Panc1 (cell line): ENCODE data around the gene ATP1A3. TPM values are rescaled to one million over a fixed set of nuclear protein-coding genes. Genes with fewer than 3 reads are reported as not detected.
A peak's percentile ranks its signal among the peaks of the same experiment; 100 is the strongest.

ENCODE experiments used
- ATAC-seq: fragments of 200-7000 bp; cut with Tn5 transposase; 2 replicates; pipeline ENCODE4 v1.9.1; 2020; ENCODE audit warnings: mild to moderate bottlenecking, moderate library complexity
- BruUV-seq: library from RNA; stranded (reverse); fragments of 400-500 nt; replicated peaks from 2 replicates; lab custom pipeline; 2021; lab: Mats Ljungman, UMichigan
- CTCF ChIA-PET: fragments of 300-600 bp; sonication (Branson Sonifier 250); formaldehyde crosslinking; loops from one replicate; lab custom pipeline; 2022; ENCODE audit warnings: antibody characterized with exemption; lab: Charles Lee
- POLR2A ChIA-PET: fragments of 300-600 bp; sonication (Branson Sonifier 250); formaldehyde crosslinking; loops from one replicate; lab custom pipeline; 2022; ENCODE audit warnings: antibody characterized with exemption; lab: Charles Lee
- DNase-seq: peaks from one replicate; pipeline ENCODE4 v3.0.0-alpha.2; 2010; ENCODE audit warnings: low read depth, low spot score
- H3K27ac ChIP-seq: 2 replicates; pipeline ENCODE4 v1.5.1; 2011; ENCODE audit warnings: mild to moderate bottlenecking, low read length, inconsistent platforms
- H3K27me3 ChIP-seq: fragments of 200-500 bp; sonication (Bioruptor generic); 2 replicates; pipeline ENCODE4 v1.6.0; 2014; ENCODE audit warnings: low read length, inconsistent platforms; ENCODE audit not compliant: control insufficient read depth, insufficient read depth
- H3K36me3 ChIP-seq: fragments of 200-500 bp; sonication (Bioruptor generic); 2 replicates; pipeline ENCODE4 v1.5.1; 2014; ENCODE audit warnings: inconsistent platforms, mild to moderate bottlenecking, low read length, moderate library complexity; ENCODE audit not compliant: control insufficient read depth, insufficient read depth
- H3K4me1 ChIP-seq: 2 replicates; pipeline ENCODE4 v1.5.1; 2011; ENCODE audit warnings: inconsistent platforms, mild to moderate bottlenecking, low read length, moderate library complexity; ENCODE audit not compliant: control insufficient read depth, insufficient read depth
- H3K4me3 ChIP-seq, 2 experiments: 2 replicates each; pipeline ENCODE4 v1.5.1; 2011 to 2012; ENCODE audit warnings: low read depth in 2 of 2, low read length in 2 of 2, mild to moderate bottlenecking in 2 of 2, inconsistent platforms in 1 of 2, moderate library complexity in 1 of 2
- H3K9me3 ChIP-seq: fragments of 200-500 bp; sonication (Bioruptor generic); 2 replicates; pipeline ENCODE4 v1.5.1; 2014; ENCODE audit warnings: low read depth, mild to moderate bottlenecking, inconsistent platforms, low read length, moderate library complexity; ENCODE audit not compliant: control insufficient read depth, insufficient read depth
- POLR2AphosphoS5 ChIP-seq: IDR thresholded peaks from 2 replicates; pipeline ENCODE4 v1.6.1; 2012; ENCODE audit warnings: mild to moderate bottlenecking, low read depth, low read length, moderate library complexity
- SIN3A ChIP-seq: IDR thresholded peaks from 2 replicates; pipeline ENCODE4 v1.6.1; 2012; ENCODE audit warnings: low read depth, mild to moderate bottlenecking, low read length, moderate library complexity, borderline replicate concordance; ENCODE audit not compliant: insufficient read depth
- TCF7L2 ChIP-seq: IDR thresholded peaks from 2 replicates; pipeline ENCODE4 v1.6.1; 2011; ENCODE audit warnings: mild to moderate bottlenecking, low read depth, low read length, inconsistent platforms
- in situ Hi-C: cut with HindIII; loops from 2 replicates; pipeline ENCODE4 v1.10.0; 2016; ENCODE audit warnings: low sequenced_read_pairs, low pct_unique_long_range_greater_than_20kb
- intact Hi-C: fragments of 100-400 bp; cut with micrococcal nuclease; formaldehyde crosslinking; loops from one replicate; pipeline ENCODE4 v1.10.0; 2022; ENCODE audit not compliant: unreplicated experiment
- total RNA-seq: library from RNA; stranded (reverse); gene quantifications from one replicate; pipeline ENCODE4 v1.2.1, GENCODE V29; 2021; ENCODE audit not compliant: unreplicated experiment
- TF ChIP-seq, protein P1 (sequence below), 2 experiments: IDR thresholded peaks; 2 replicates each; pipeline ENCODE4 v1.6.1; 2011 to 2012; ENCODE audit warnings: low read depth in 2 of 2, control low read depth in 1 of 2, low read length in 1 of 2, mild to moderate bottlenecking in 1 of 2, moderate library complexity in 1 of 2; ENCODE audit not compliant: insufficient read depth in 1 of 2
- TF ChIP-seq, protein P2 (sequence below): fragments of 450-650 bp; IDR thresholded peaks from 2 replicates; pipeline ENCODE4 v1.5.1; 2017; ENCODE audit warnings: mild to moderate bottlenecking

ATP1A3 gene
- total RNA-seq, 1 experiment from 2014 or later, result 4.9 TPM

DNA sequence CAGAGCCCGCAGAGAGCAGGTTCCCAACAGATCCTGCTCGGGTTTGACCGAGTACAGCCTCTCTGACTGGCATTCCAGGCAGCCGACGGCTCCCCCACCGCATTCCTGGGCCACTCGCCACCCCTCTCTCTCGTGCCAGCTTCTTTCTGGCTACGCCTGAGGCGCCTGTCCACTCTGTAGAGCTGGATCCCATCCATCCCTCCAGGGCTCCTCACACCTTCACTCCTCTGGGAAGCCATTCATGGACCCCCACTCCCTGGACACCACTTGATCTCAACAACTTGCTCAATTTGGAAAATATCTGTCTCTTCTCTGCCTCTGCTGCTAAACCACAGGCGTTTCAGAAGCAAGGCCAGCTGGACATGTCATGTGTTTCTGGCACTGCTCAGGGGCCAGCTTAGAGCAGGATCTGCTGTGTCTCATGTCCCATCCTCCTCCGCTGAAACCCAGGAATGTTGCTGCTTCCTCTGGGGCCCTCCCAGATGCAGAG lies 30.6 kb upstream of the ATP1A3 start:
- DNase-seq (no peak), ATAC-seq (no peak)
- Histone ChIP-seq H3K27me3 (no peaks in the 10 kb centered on the region), H3K4me3 (no peak overlapping the region), H3K36me3 (no peaks in the 10 kb centered on the region), H3K27ac (no peak overlapping the region), H3K4me1 (no peaks in the 10 kb centered on the region), H3K9me3 (no peaks in the 10 kb centered on the region)
- TF ChIP-seq TCF7L2 (no peak), POLR2AphosphoS5 (no peak), SIN3A (no peak)
- TF ChIP-seq, protein P1, sequence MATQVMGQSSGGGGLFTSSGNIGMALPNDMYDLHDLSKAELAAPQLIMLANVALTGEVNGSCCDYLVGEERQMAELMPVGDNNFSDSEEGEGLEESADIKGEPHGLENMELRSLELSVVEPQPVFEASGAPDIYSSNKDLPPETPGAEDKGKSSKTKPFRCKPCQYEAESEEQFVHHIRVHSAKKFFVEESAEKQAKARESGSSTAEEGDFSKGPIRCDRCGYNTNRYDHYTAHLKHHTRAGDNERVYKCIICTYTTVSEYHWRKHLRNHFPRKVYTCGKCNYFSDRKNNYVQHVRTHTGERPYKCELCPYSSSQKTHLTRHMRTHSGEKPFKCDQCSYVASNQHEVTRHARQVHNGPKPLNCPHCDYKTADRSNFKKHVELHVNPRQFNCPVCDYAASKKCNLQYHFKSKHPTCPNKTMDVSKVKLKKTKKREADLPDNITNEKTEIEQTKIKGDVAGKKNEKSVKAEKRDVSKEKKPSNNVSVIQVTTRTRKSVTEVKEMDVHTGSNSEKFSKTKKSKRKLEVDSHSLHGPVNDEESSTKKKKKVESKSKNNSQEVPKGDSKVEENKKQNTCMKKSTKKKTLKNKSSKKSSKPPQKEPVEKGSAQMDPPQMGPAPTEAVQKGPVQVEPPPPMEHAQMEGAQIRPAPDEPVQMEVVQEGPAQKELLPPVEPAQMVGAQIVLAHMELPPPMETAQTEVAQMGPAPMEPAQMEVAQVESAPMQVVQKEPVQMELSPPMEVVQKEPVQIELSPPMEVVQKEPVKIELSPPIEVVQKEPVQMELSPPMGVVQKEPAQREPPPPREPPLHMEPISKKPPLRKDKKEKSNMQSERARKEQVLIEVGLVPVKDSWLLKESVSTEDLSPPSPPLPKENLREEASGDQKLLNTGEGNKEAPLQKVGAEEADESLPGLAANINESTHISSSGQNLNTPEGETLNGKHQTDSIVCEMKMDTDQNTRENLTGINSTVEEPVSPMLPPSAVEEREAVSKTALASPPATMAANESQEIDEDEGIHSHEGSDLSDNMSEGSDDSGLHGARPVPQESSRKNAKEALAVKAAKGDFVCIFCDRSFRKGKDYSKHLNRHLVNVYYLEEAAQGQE (IDR thresholded peaks at IDR 0.05; ENCODE audit: insufficient read depth in 1 of 2, low read depth in 2 of 2, low read length in 1 of 2), result no peak
- TF ChIP-seq, protein P2, sequence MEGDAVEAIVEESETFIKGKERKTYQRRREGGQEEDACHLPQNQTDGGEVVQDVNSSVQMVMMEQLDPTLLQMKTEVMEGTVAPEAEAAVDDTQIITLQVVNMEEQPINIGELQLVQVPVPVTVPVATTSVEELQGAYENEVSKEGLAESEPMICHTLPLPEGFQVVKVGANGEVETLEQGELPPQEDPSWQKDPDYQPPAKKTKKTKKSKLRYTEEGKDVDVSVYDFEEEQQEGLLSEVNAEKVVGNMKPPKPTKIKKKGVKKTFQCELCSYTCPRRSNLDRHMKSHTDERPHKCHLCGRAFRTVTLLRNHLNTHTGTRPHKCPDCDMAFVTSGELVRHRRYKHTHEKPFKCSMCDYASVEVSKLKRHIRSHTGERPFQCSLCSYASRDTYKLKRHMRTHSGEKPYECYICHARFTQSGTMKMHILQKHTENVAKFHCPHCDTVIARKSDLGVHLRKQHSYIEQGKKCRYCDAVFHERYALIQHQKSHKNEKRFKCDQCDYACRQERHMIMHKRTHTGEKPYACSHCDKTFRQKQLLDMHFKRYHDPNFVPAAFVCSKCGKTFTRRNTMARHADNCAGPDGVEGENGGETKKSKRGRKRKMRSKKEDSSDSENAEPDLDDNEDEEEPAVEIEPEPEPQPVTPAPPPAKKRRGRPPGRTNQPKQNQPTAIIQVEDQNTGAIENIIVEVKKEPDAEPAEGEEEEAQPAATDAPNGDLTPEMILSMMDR, result no peak
- in situ Hi-C loops (no loop called here), intact Hi-C loops (no loop called here)
- CTCF ChIA-PET, result no interaction called here
- BruUV-seq, result no TSS peak
- POLR2A ChIA-PET, result no interaction called here

- ATAC-seq (no peak), DNase-seq (no peak)
- Histone ChIP-seq H3K36me3 (no peaks in the 10 kb centered on the region), H3K27me3 (no peaks in the 10 kb centered on the region), H3K9me3 (no peaks in the 10 kb centered on the region), H3K27ac (no peak overlapping the region), H3K4me3 (no peak overlapping the region), H3K4me1 (no peaks in the 10 kb centered on the region)
- no TSS peak for BruUV-seq
- CTCF ChIA-PET, result no interaction called here
- intact Hi-C loops (no loop called here), in situ Hi-C loops (no loop called here)
- TF ChIP-seq, protein P1 (IDR thresholded peaks at IDR 0.05; ENCODE audit: insufficient read depth in 1 of 2, low read depth in 2 of 2, low read length in 1 of 2), result no peak
- TF ChIP-seq, protein P2, result peak; percentile 29
- POLR2A ChIA-PET, result no interaction called here
Measured at GRCh38 chr19:42023943-42024260, 29.9 kb upstream of the ATP1A3 start.
